Esophagus muscularis mucosa (tissue), 4 donors: ENCODE data around the gene ACSL6. TPM values are rescaled to one million over a fixed set of nuclear protein-coding genes. Genes with fewer than 3 reads are reported as not detected.

Source experiments
- DNase-seq: peaks from one replicate; pipeline ENCODE4 v3.0.0-alpha.2; 2017; ENCODE audit errors: extremely low spot score
- H3K27ac ChIP-seq, 4 donors: fragments of 200-600 bp; sonication (generic); replicated peaks in 1 of 4; 1 replicate in 3 of 4; 2 replicates in 1 of 4; pipeline ENCODE4 v1.5.1; 2016 to 2019; ENCODE audit warnings: mild to moderate bottlenecking in 1 of 4
- H3K27me3 ChIP-seq, 4 donors: fragments of 200-600 bp; sonication (generic); one replicate each; pipeline versions ENCODE4 v1.5.1 to v1.6.0; 2016 to 2019
- H3K36me3 ChIP-seq, 4 donors: fragments of 200-600 bp; sonication (generic); one replicate each; pipeline ENCODE4 v1.5.1; 2016 to 2019
- H3K4me1 ChIP-seq, 4 donors: fragments of 200-600 bp; sonication (generic); one replicate each; pipeline ENCODE4 v1.5.1; 2016 to 2019
- H3K4me3 ChIP-seq, 4 donors: fragments of 200-600 bp; sonication (generic); 1 replicate in 2 of 4; 2 replicates in 2 of 4; pipeline ENCODE4 v1.5.1; 2016 to 2019; ENCODE audit warnings: mild to moderate bottlenecking in 4 of 4, moderate library complexity in 1 of 4
- H3K9me3 ChIP-seq, 4 donors: fragments of 200-600 bp; sonication (generic); 1 replicate in 3 of 4; 2 replicates in 1 of 4; pipeline ENCODE4 v1.5.1; 2016 to 2019
- CTCF ChIP-seq, 3 experiments: fragments of 200-600 bp in 2 of 3; fragments of 450-650 bp in 1 of 3; sonication (generic) in 2 of 3; IDR thresholded peaks; one replicate each; pipeline ENCODE4 v1.5.1; 2017 to 2019; ENCODE audit warnings: antibody characterized with exemption in 3 of 3, mild to moderate bottlenecking in 2 of 3, moderate library complexity in 1 of 3
- EP300 ChIP-seq: sonication (generic); formaldehyde crosslinking; IDR thresholded peaks from one replicate; pipeline ENCODE4 v1.6.1; 2017; ENCODE audit warnings: antibody characterized with exemption
- POLR2A ChIP-seq: fragments of 450-650 bp; IDR thresholded peaks from one replicate; pipeline ENCODE4 v1.6.1; 2017; ENCODE audit warnings: antibody characterized with exemption, moderate library complexity, mild to moderate bottlenecking, low read depth
- POLR2AphosphoS5 ChIP-seq, 2 donors: sonication (generic); formaldehyde crosslinking; IDR thresholded peaks; one replicate each; pipeline ENCODE4 v1.6.1; 2017; ENCODE audit warnings: antibody characterized with exemption in 2 of 2
- WGBS: methylation state at CpG from one replicate; pipeline ENCODE4 v1.1.5; 2018; 5-methylcytosine and 5-hydroxymethylcytosine counted together
- intact Hi-C: fragments of 100-400 bp; cut with DNase I; formaldehyde crosslinking; loops from one replicate; pipeline ENCODE4 v1.15.1; 2023
- total RNA-seq, 4 donors: library from RNA; depleted of rRNA; stranded (reverse); fragments of >200 nt; gene quantifications; one replicate each; pipeline versions ENCODE4 v1.1.0 to v1.2.1, GENCODE V29; 2016

ACSL6 gene
- total RNA-seq, 4 donors from 2014 or later, result 1.6 to 2.6 (median 1.9) TPM

DNA sequence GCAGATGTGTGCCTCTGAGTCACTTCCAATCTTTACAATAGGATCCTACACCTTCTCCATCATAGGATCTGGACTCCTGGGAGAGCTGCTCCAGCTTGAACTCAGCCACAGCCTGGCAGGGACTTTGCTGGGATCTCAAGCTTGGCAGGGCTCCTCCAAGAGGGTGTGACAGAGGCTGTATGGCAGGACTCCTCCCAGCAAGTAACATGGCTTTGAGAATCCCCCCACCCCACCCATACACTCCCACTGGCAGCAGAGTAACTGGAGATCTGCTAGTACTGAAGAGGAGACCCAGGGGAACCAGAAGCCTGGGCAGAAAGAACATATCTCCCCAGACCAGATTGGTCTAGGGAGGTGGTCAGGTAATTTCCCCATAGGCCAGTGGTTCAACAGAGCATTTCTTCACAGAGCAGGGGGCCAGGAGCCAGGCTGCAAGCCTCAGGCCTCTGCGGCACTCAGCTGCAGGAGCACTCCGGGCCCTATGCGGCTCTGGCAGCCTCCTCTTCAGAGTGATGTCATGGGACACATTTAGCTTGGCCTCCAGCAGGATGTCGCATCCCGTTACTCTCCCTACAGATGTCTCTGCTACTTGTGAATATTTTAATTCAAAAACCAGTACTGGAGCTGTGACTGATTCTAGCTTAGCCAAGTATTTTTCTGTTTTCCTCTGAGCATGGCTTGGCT is 1.7 kb upstream of the ACSL6 start:
- no peak for DNase-seq
- TF ChIP-seq POLR2A, result no peak
- no peak for TF ChIP-seq EP300
- TF ChIP-seq CTCF (IDR thresholded peaks at IDR 0.05), result no peak
- no peak for TF ChIP-seq POLR2AphosphoS5 (IDR thresholded peaks at IDR 0.05)
- no peak overlapping the region for H3K27ac ChIP-seq
- no peak overlapping the region for H3K4me3 ChIP-seq
- no peaks in the 10 kb centered on the region for H3K9me3 ChIP-seq
- peaks cover 0 to 35% (median 5%) of the 10 kb centered on the region in 4 donors for H3K27me3 ChIP-seq
- H3K36me3 ChIP-seq, result no peaks in the 10 kb centered on the region
- peaks cover 6 to 22% (median 17%) of the 10 kb centered on the region in 4 donors for H3K4me1 ChIP-seq
- 89% methylated on average over 3 of the region's 5 CpGs for WGBS
- intact Hi-C loops, result no loop called here

DNA sequence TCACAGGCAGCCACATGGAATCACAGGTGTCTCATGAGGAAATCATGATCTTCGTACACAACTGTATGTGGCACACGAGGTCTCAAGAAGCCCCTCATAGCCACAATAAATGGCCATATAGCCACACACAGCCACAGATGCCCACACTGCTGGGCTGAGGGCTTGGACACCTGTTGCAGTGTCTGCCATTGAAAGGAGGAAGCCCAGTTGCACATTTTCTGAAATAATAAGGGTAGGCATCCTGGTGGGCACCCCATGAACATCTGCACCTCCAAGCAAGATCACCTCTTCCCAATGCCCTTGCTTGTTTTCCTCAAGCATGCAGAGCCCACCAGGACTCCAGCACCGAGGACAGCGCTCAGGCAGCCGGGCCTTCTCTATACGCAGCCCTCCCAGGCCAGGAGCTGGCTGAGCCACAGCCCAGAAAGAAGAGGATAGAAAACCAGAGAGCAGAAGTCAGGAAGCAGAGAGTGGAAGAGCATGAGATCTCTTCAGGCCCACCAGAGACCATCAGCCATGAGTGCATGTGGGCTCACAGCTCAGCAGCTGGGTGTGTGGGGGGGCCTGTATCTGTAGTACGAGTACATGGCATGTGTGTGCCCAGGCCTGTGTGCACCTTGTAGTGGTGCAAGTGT is 1.0 kb upstream of the ACSL6 start:
- Histone ChIP-seq H3K36me3 (no peaks in the 10 kb centered on the region), H3K4me1 (peaks cover 12 to 29% (median 23%) of the 10 kb centered on the region in 4 donors), H3K4me3 (peak overlapping the region in 3 of 4 donors; percentile 66 to 72 (median 69)), H3K9me3 (no peaks in the 10 kb centered on the region), H3K27me3 (peaks cover 0 to 29% (median 2%) of the 10 kb centered on the region in 4 donors), H3K27ac (no peak overlapping the region)
- no peak for DNase-seq
- TF ChIP-seq POLR2AphosphoS5 (IDR thresholded peaks at IDR 0.05), result no peak
- TF ChIP-seq CTCF (IDR thresholded peaks at IDR 0.05), result no peak
- TF ChIP-seq POLR2A, result no peak
- TF ChIP-seq EP300, result no peak
- intact Hi-C loops, result no loop called here
- 37% methylated on average over 7 of the region's 7 CpGs for WGBS

- H3K4me3 ChIP-seq, result peak overlapping the region; percentile 65 to 72 (median 68)
- peaks cover 13 to 31% (median 23%) of the 10 kb centered on the region in 4 donors for H3K4me1 ChIP-seq
- WGBS, result 14% methylated on average over 17 of the region's 46 CpGs
- no peak for TF ChIP-seq CTCF (IDR thresholded peaks at IDR 0.05)
- TF ChIP-seq EP300, result no peak
- TF ChIP-seq POLR2AphosphoS5 (IDR thresholded peaks at IDR 0.05), result no peak
- no peak for TF ChIP-seq POLR2A
- H3K27ac ChIP-seq, result no peak overlapping the region
- H3K36me3 ChIP-seq, result no peaks in the 10 kb centered on the region
- intact Hi-C loops, result no loop called here
- H3K9me3 ChIP-seq, result no peaks in the 10 kb centered on the region
- H3K27me3 ChIP-seq, result peaks cover 0 to 23% (median 0%) of the 10 kb centered on the region in 4 donors
- DNase-seq, result no peak
Measured at GRCh38 chr5:132010989-132011621, 353 bp downstream of the ACSL6 start.

- TF ChIP-seq CTCF (IDR thresholded peaks at IDR 0.05), result no peak
- no peak for TF ChIP-seq EP300
- TF ChIP-seq POLR2AphosphoS5 (IDR thresholded peaks at IDR 0.05), result no peak
- no peak for TF ChIP-seq POLR2A
Measured at GRCh38 chr5:132010645-132010988, 841 bp downstream of the ACSL6 start.

More at GRCh38 chr5:132010645-132010988, 841 bp downstream of the ACSL6 start:
- intact Hi-C loops, result no loop called here
- Histone ChIP-seq H3K27me3 (peaks cover 0 to 22% (median 0%) of the 10 kb centered on the region in 4 donors), H3K36me3 (no peaks in the 10 kb centered on the region), H3K4me1 (peaks cover 13 to 31% (median 23%) of the 10 kb centered on the region in 4 donors), H3K4me3 (peak overlapping the region; percentile 65 to 72 (median 68)), H3K9me3 (no peaks in the 10 kb centered on the region), H3K27ac (no peak overlapping the region)
- WGBS, result 84% methylated on average over 6 of the region's 6 CpGs
- DNase-seq, result no peak
